ENCODE measurements around the gene PCDH9.

The PCDH9 gene

GRCh38 chr13:66503890-66504289 lies 726.2 kb downstream of the PCDH9 start:
- no peak for DNase-seq

- no peak for DNase-seq
These were observed 729.0 kb downstream of the PCDH9 start for GRCh38 chr13:66501181-66501580.

- no peak for DNase-seq
These were observed 737.7 kb downstream of the PCDH9 start for GRCh38 chr13:66492479-66492878.

- DNase-seq = no peak
These were observed 738.9 kb downstream of the PCDH9 start for GRCh38 chr13:66491251-66491650.

- DNase-seq = no peak
These were observed 740.5 kb downstream of the PCDH9 start for GRCh38 chr13:66489586-66489985.

GRCh38 chr13:66489172-66489571 lies 741.0 kb downstream of the PCDH9 start:
- DNase-seq = no peak

GRCh38 chr13:66483712-66484111 lies 746.4 kb downstream of the PCDH9 start:
- no peak for DNase-seq

GRCh38 chr13:66482836-66483235 lies 747.3 kb downstream of the PCDH9 start:
- DNase-seq = no peak

- DNase-seq = no peak
These were observed 752.3 kb downstream of the PCDH9 start for GRCh38 chr13:66477816-66478215.

- DNase-seq = no peak
These were observed 755.1 kb downstream of the PCDH9 start for GRCh38 chr13:66475061-66475460.

- DNase-seq = no peak
These were observed 760.4 kb downstream of the PCDH9 start for GRCh38 chr13:66469745-66470144.

- no peak for DNase-seq
These were observed 761.5 kb downstream of the PCDH9 start for GRCh38 chr13:66468656-66469055.

GRCh38 chr13:66462187-66462586 lies 767.9 kb downstream of the PCDH9 start:
- DNase-seq = no peak

- no peak for DNase-seq
These were observed 769.1 kb downstream of the PCDH9 start for GRCh38 chr13:66461021-66461420.

- no peak for DNase-seq
These were observed 770.5 kb downstream of the PCDH9 start for GRCh38 chr13:66459634-66460033.

- DNase-seq = no peak
These were observed 771.0 kb downstream of the PCDH9 start for GRCh38 chr13:66459143-66459542.

GRCh38 chr13:66446413-66446812 lies 783.7 kb downstream of the PCDH9 start:
- DNase-seq = no peak

- DNase-seq = no peak
These were observed 786.2 kb downstream of the PCDH9 start for GRCh38 chr13:66443926-66444325.

GRCh38 chr13:66440938-66441337 lies 789.2 kb downstream of the PCDH9 start:
- DNase-seq = no peak

GRCh38 chr13:66430728-66431127 lies 799.4 kb downstream of the PCDH9 start:
- DNase-seq = no peak

GRCh38 chr13:66430269-66430668 lies 799.9 kb downstream of the PCDH9 start:
- no peak for DNase-seq

GRCh38 chr13:66429156-66429555 lies 801.0 kb downstream of the PCDH9 start:
- no peak for DNase-seq

GRCh38 chr13:66427458-66427861 lies 802.7 kb downstream of the PCDH9 start:
- DNase-seq = no peak

- no peak for DNase-seq
These were observed 804.4 kb downstream of the PCDH9 start for GRCh38 chr13:66425741-66426140.

- no peak for DNase-seq
These were observed 805.7 kb downstream of the PCDH9 start for GRCh38 chr13:66424422-66424821.

GRCh38 chr13:66415444-66415843 lies 814.7 kb downstream of the PCDH9 start:
- DNase-seq = no peak

Measured in SIG-M5 (cell line).